HEK293 (cell line): ENCODE measurements around the gene DVL1.

Experiments
- CTCF ChIA-PET: fragments of 350-600 bp; formaldehyde crosslinking; extraction: SDS; loops from one replicate; lab custom pipeline; 2021; ENCODE audit warnings: antibody characterized with exemption; lab: Yijun Ruan, JAX
- POLR2A ChIA-PET: fragments of 300-600 bp; formaldehyde crosslinking; extraction: SDS; loops from one replicate; lab custom pipeline; 2020; ENCODE audit warnings: antibody characterized with exemption, inconsistent platforms; lab: Yijun Ruan, JAX
- H3K27ac ChIP-seq: fragments of 200-500 bp; sonication (Bioruptor generic); 2 replicates; pipeline ENCODE4 v1.5.1; 2014; ENCODE audit warnings: low read depth, low read length, control low read depth, inconsistent platforms; ENCODE audit errors: extremely low read depth
- H3K36me3 ChIP-seq, 2 experiments: fragments of 200-500 bp in 1 of 2; sonication (Bioruptor generic) in 1 of 2; 1 replicate in 1 of 2; 2 replicates in 1 of 2; pipeline ENCODE4 v1.5.1; 2014 to 2017; ENCODE audit warnings: inconsistent platforms in 2 of 2, low read length in 2 of 2; ENCODE audit not compliant: control insufficient read depth in 2 of 2, insufficient read depth in 1 of 2
- H3K4me1 ChIP-seq: fragments of 200-500 bp; sonication (Bioruptor generic); 2 replicates; pipeline ENCODE4 v1.5.1; 2014; ENCODE audit warnings: mild to moderate bottlenecking, low read length, inconsistent platforms; ENCODE audit not compliant: control insufficient read depth, insufficient read depth
- H3K4me3 ChIP-seq: 2 replicates; pipeline ENCODE4 v1.5.1; 2011; ENCODE audit warnings: low read depth, mild to moderate bottlenecking, control low read depth, low read length, moderate library complexity
- H3K9me3 ChIP-seq: fragments of 200-500 bp; sonication (Bioruptor generic); 2 replicates; pipeline ENCODE4 v1.5.1; 2014; ENCODE audit warnings: low read depth, low read length, inconsistent platforms; ENCODE audit not compliant: control insufficient read depth, insufficient read depth
- GLIS2 ChIP-seq: fragments of 450-650 bp; formaldehyde crosslinking; IDR thresholded peaks from 2 replicates; pipeline ENCODE4 v1.5.1; 2016; ENCODE audit warnings: missing biosample characterization, missing genetic modification characterization
- HOXA7 ChIP-seq: sonication (generic); formaldehyde crosslinking; IDR thresholded peaks from 2 replicates; pipeline ENCODE4 v1.8.1; 2022; ENCODE audit warnings: missing genetic modification reagents, borderline replicate concordance
- KLF1 ChIP-seq: fragments of 450-650 bp; formaldehyde crosslinking; IDR thresholded peaks from 2 replicates; pipeline ENCODE4 v1.5.1; 2016; ENCODE audit warnings: missing biosample characterization, missing genetic modification characterization
- KLF10 ChIP-seq: fragments of 450-650 bp; IDR thresholded peaks from 2 replicates; pipeline ENCODE4 v1.5.1; 2018; ENCODE audit warnings: missing biosample characterization, mild to moderate bottlenecking, missing genetic modification characterization
- KLF8 ChIP-seq: fragments of 450-650 bp; formaldehyde crosslinking; IDR thresholded peaks from 2 replicates; pipeline ENCODE4 v1.5.1; 2016; ENCODE audit warnings: missing biosample characterization, missing genetic modification characterization
- KLF9 ChIP-seq: fragments of 450-650 bp; formaldehyde crosslinking; IDR thresholded peaks from 2 replicates; pipeline ENCODE4 v1.5.1; 2016; ENCODE audit warnings: missing biosample characterization, missing genetic modification characterization, low read depth
- MEIS1 ChIP-seq: sonication (generic); formaldehyde crosslinking; IDR thresholded peaks from 2 replicates; pipeline ENCODE4 v1.8.1; 2022; ENCODE audit warnings: missing genetic modification reagents, mild to moderate bottlenecking, borderline replicate concordance
- ZBTB26 ChIP-seq: fragments of 450-650 bp; formaldehyde crosslinking; optimal IDR thresholded peaks from 2 replicates; pipeline ENCODE3; 2016; ENCODE audit warnings: missing biosample characterization, mild to moderate bottlenecking, missing genetic modification characterization
- ZNF169 ChIP-seq: fragments of 450-650 bp; formaldehyde crosslinking; IDR thresholded peaks from 2 replicates; pipeline ENCODE4 v1.5.1; 2016; ENCODE audit warnings: missing biosample characterization, missing genetic modification characterization
- ZNF19 ChIP-seq: fragments of 450-650 bp; formaldehyde crosslinking; IDR thresholded peaks from 2 replicates; pipeline ENCODE4; 2016; ENCODE audit warnings: missing biosample characterization, missing genetic modification characterization, low read depth
- ZNF214 ChIP-seq: fragments of 450-650 bp; formaldehyde crosslinking; IDR thresholded peaks from 2 replicates; pipeline ENCODE4 v1.5.1; 2017; ENCODE audit warnings: missing biosample characterization, mild to moderate bottlenecking, missing genetic modification characterization, borderline replicate concordance
- ZNF223 ChIP-seq: fragments of 450-650 bp; formaldehyde crosslinking; IDR thresholded peaks from 2 replicates; pipeline ENCODE4 v1.5.1; 2016; ENCODE audit warnings: missing biosample characterization, missing genetic modification characterization
- ZNF266 ChIP-seq: fragments of 450-650 bp; formaldehyde crosslinking; IDR thresholded peaks from 2 replicates; pipeline ENCODE4 v1.5.1; 2016; ENCODE audit warnings: missing biosample characterization, missing genetic modification characterization, low read depth
- ZNF280D ChIP-seq: fragments of 450-650 bp; formaldehyde crosslinking; IDR thresholded peaks from 2 replicates; pipeline ENCODE4 v1.5.1; 2016; ENCODE audit warnings: missing biosample characterization, missing genetic modification characterization
- ZNF311 ChIP-seq: fragments of 450-650 bp; formaldehyde crosslinking; IDR thresholded peaks from 2 replicates; pipeline ENCODE4 v1.5.1; 2017; ENCODE audit warnings: missing biosample characterization, missing genetic modification characterization, borderline replicate concordance
- ZNF354C ChIP-seq: fragments of 450-650 bp; formaldehyde crosslinking; IDR thresholded peaks from 2 replicates; pipeline ENCODE4 v1.5.1; 2016; ENCODE audit warnings: missing biosample characterization, missing genetic modification characterization, low read depth, borderline replicate concordance
- ZNF37A ChIP-seq: fragments of 450-650 bp; IDR thresholded peaks from 2 replicates; pipeline ENCODE4 v1.5.1; 2018; ENCODE audit warnings: missing biosample characterization, missing genetic modification characterization
- ZNF404 ChIP-seq: fragments of 450-650 bp; formaldehyde crosslinking; IDR thresholded peaks from 2 replicates; pipeline ENCODE4 v1.5.1; 2017; ENCODE audit warnings: missing biosample characterization, missing genetic modification characterization
- ZNF426 ChIP-seq: fragments of 450-650 bp; formaldehyde crosslinking; IDR thresholded peaks from 2 replicates; pipeline ENCODE4 v1.5.1; 2017; ENCODE audit warnings: missing biosample characterization, missing genetic modification characterization, mild to moderate bottlenecking, inconsistent platforms, moderate library complexity
- ZNF433 ChIP-seq: fragments of 450-650 bp; formaldehyde crosslinking; IDR thresholded peaks from 2 replicates; pipeline ENCODE4 v1.5.1; 2016; ENCODE audit warnings: missing biosample characterization, missing genetic modification characterization, low read depth
- ZNF488 ChIP-seq: fragments of 450-650 bp; formaldehyde crosslinking; IDR thresholded peaks from 2 replicates; pipeline ENCODE4 v1.5.1; 2016; ENCODE audit warnings: missing biosample characterization, missing genetic modification characterization
- ZNF600 ChIP-seq: fragments of 450-650 bp; formaldehyde crosslinking; IDR thresholded peaks from 2 replicates; pipeline ENCODE4 v1.5.1; 2016; ENCODE audit warnings: missing biosample characterization, missing genetic modification characterization
- ZNF658 ChIP-seq: fragments of 450-650 bp; formaldehyde crosslinking; IDR thresholded peaks from 2 replicates; pipeline ENCODE4; 2016; ENCODE audit warnings: missing biosample characterization, missing genetic modification characterization
- ZNF664 ChIP-seq: fragments of 450-650 bp; formaldehyde crosslinking; IDR thresholded peaks from 2 replicates; pipeline ENCODE4 v1.5.1; 2016; ENCODE audit warnings: missing biosample characterization, missing genetic modification characterization
- ZNF792 ChIP-seq: fragments of 450-650 bp; formaldehyde crosslinking; IDR thresholded peaks from 2 replicates; pipeline ENCODE4 v1.5.1; 2016; ENCODE audit warnings: missing biosample characterization, missing genetic modification characterization

DVL1 gene

GRCh38 chr1:1294250-1294890, 54.8 kb downstream of the DVL1 start:
- Histone ChIP-seq H3K36me3 (peaks cover 0 to 41% of the 10 kb centered on the region in 2 experiments; a peak in 1 of 3 replicates), H3K4me1 (no peaks in the 10 kb centered on the region), H3K9me3 (no peaks in the 10 kb centered on the region), H3K4me3 (no peak overlapping the region), H3K27ac (no peak overlapping the region)
- CTCF ChIA-PET = interaction anchor here (1.0 kb wide), 1 partner anchor 305 kb away, joined by 3 read pairs; no protein-coding TSS in a partner anchor
- TF ChIP-seq ZNF354C (tag by site-specific recombination) (no peak), ZNF433 (tag by site-specific recombination) (no peak), ZNF792 (no peak), ZNF664 (tag by site-specific recombination) (no peak), ZNF311 (no peak), ZNF600 (tag by site-specific recombination) (no peak)
- POLR2A ChIA-PET = no interaction called here

- POLR2A ChIA-PET = no interaction called here
- peaks cover 0 to 41% of the 10 kb centered on the region in 2 experiments; a peak in 1 of 3 replicates for H3K36me3 ChIP-seq
- no peak overlapping the region for H3K4me3 ChIP-seq
- CTCF ChIA-PET = interaction anchor here (4.3 kb wide), 1 partner anchor 174 kb away, joined by 76 read pairs; no protein-coding TSS in a partner anchor
- no peaks in the 10 kb centered on the region for H3K4me1 ChIP-seq
- H3K27ac ChIP-seq = no peak overlapping the region
- no peaks in the 10 kb centered on the region for H3K9me3 ChIP-seq
- TF ChIP-seq KLF9 (peak; percentile 73), GLIS2 (peak; percentile 28; the same call in 1 of the 2 replicates), ZNF169 (tag by site-specific recombination) (no peak), KLF1 (peak; percentile 92), ZNF404 (tag by site-specific recombination) (no peak), KLF8 (tag by site-specific recombination) (peak; percentile 98), KLF10 (tag by site-specific recombination) (peak; percentile 88)
These were observed 55.7 kb downstream of the DVL1 start for GRCh38 chr1:1293263-1294249.

GRCh38 chr1:1292851-1293250, 56.4 kb downstream of the DVL1 start:
- CTCF ChIA-PET = interaction anchor here (0.6 to 4.3 kb wide), 5 partner anchors 10 to 179 kb away, joined by 3 to 76 read pairs (median 10); no protein-coding TSS in a partner anchor

More at GRCh38 chr1:1292851-1293250, 56.4 kb downstream of the DVL1 start:
- Histone ChIP-seq H3K4me1 (no peaks in the 10 kb centered on the region), H3K9me3 (no peaks in the 10 kb centered on the region), H3K36me3 (peaks cover 0 to 40% of the 10 kb centered on the region in 2 experiments; a peak in 1 of 3 replicates), H3K4me3 (no peak overlapping the region), H3K27ac (no peak overlapping the region)
- TF ChIP-seq ZNF311 = no peak
- TF ChIP-seq ZNF280D (tag by site-specific recombination) = no peak
- no peak for TF ChIP-seq ZNF223 (tag by site-specific recombination)
- TF ChIP-seq ZNF658 (tag by site-specific recombination) = no peak
- no peak for TF ChIP-seq ZNF426 (tag by site-specific recombination)
- no peak for TF ChIP-seq ZNF214 (tag by site-specific recombination)
- TF ChIP-seq MEIS1 (CRISPR knock-in tag) = no peak
- TF ChIP-seq ZNF37A = no peak
- TF ChIP-seq HOXA7 (CRISPR knock-in tag) = no peak
- no peak for TF ChIP-seq ZNF19 (tag by site-specific recombination)
- no peak for TF ChIP-seq ZNF266 (tag by site-specific recombination)
- TF ChIP-seq ZNF488 (tag by site-specific recombination) = no peak
- no peak for TF ChIP-seq ZBTB26 (tag by site-specific recombination)
- POLR2A ChIA-PET = interaction anchor here (1.1 to 2.7 kb wide), 2 partner anchors 8 to 171 kb away, joined by 4 to 9 read pairs; no protein-coding TSS in a partner anchor
